NOMO-1 (cell line): Measurements from ENCODE around the gene MPP3.
A peak's percentile ranks its signal among the peaks of the same experiment; 100 is the strongest.
"Not testable (repeated sequence)": the region's sequence is repeated elsewhere in the genome, so short reads cannot be mapped to it uniquely, and the experiment has no call there.

Experiments
- DNase-seq, 2 experiments: peaks; one replicate each; lab custom pipeline; 2025; ENCODE audit not compliant: unreplicated experiment in 2 of 2; lab: John Stamatoyannopoulos, UW

Gene MPP3

GRCh38 chr17:43832976-43833829 is at the start of gene MPP3:
MPP3 (minus strand) TSS chr17:43833146; CDS start chr17:43831906, 1,240 bp downstream.
- peak; percentile 59 to 80 for DNase-seq

- no peak for DNase-seq
Measured at GRCh38 chr17:43881758-43882505, 49.0 kb upstream of the MPP3 start.

GRCh38 chr17:43881181-43881580 is 48.2 kb upstream of the MPP3 start:
- DNase-seq, result no peak

- DNase-seq, result peak in 1 of 2 experiments; percentile 5
Measured at GRCh38 chr17:43880420-43880991, 47.6 kb upstream of the MPP3 start.

GRCh38 chr17:43879723-43880419 is 46.9 kb upstream of the MPP3 start:
- no peak for DNase-seq

- DNase-seq, result peak; percentile 46 to 65
Measured at GRCh38 chr17:43878260-43879175, 45.6 kb upstream of the MPP3 start.

GRCh38 chr17:43877451-43878155 is 44.7 kb upstream of the MPP3 start:
- DNase-seq, result no peak

GRCh38 chr17:43877031-43877430 is 44.1 kb upstream of the MPP3 start:
- no peak for DNase-seq

- DNase-seq, result no peak
Measured at GRCh38 chr17:43875476-43876147, 42.7 kb upstream of the MPP3 start.

GRCh38 chr17:43874293-43874692 is 41.3 kb upstream of the MPP3 start:
- no peak for DNase-seq

- no peak for DNase-seq
Measured at GRCh38 chr17:43873815-43874214, 40.9 kb upstream of the MPP3 start.

- DNase-seq, result no peak
Measured at GRCh38 chr17:43873091-43873490, 40.1 kb upstream of the MPP3 start.

- DNase-seq, result no peak
Measured at GRCh38 chr17:43871946-43872690, 39.2 kb upstream of the MPP3 start.

GRCh38 chr17:43869031-43869430 is 36.1 kb upstream of the MPP3 start:
- DNase-seq, result not testable (repeated sequence)

- DNase-seq, result peak; percentile 10 to 45
Measured at GRCh38 chr17:43868226-43868994, 35.5 kb upstream of the MPP3 start.

GRCh38 chr17:43864161-43864984 is 31.4 kb upstream of the MPP3 start:
- DNase-seq, result no peak
